ENCODE results near the gene HDAC10. TPM values are rescaled to one million over a fixed set of nuclear protein-coding genes. Genes with fewer than 3 reads are reported as not detected.

Gene HDAC10
- total and polyA plus RNA-seq, 2 donors, result 11.6 to 61.6 TPM

DNA sequence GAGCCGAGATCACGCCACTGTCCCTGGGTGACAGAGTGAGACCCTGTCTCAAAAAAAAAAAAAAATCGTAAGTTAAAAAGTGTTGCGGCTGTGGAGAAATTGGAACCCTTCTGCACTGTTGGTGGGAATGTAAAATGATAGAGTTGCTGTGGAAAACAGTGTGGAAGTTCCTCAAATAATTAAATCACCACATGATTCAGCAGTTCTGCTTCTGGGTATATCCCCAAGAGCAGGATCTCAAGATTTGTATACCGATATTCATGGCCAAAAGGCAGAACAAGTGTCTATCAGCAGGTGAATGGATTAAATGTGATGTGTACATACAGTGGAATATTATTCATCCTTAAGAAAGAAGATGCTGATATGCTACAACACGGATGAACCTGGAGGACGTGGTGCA is 46.5 kb downstream of the HDAC10 start:
- H3K9me3 ChIP-seq (ENCODE audit: control insufficient read depth in 2 of 2, insufficient read depth in 1 of 2, low read length in 1 of 2), result peaks cover 0 to 2% of the 10 kb centered on the region in 2 donors
- 97% methylated on average over 7 of the region's 7 CpGs for WGBS
- H3K36me3 ChIP-seq (ENCODE audit: control insufficient read depth in 2 of 2, insufficient read depth in 2 of 2, low read length in 1 of 2), result peaks cover 43 to 45% of the 10 kb centered on the region in 2 donors
- no peak overlapping the region for H3K4me3 ChIP-seq (ENCODE audit: low read length in 2 of 2)
- H3K27me3 ChIP-seq (ENCODE audit: control insufficient read depth in 2 of 2, insufficient read depth in 1 of 2, low read length in 1 of 2), result peaks cover 0 to 3% of the 10 kb centered on the region in 2 donors
- no peak for DNase-seq (ENCODE audit: low read depth in 6 of 9, low spot score in 9 of 9)
- no peak overlapping the region for H3K27ac ChIP-seq (ENCODE audit: low read depth in 1 of 2, low read length in 1 of 2)
- peaks cover 14 to 17% of the 10 kb centered on the region in 2 donors for H3K4me1 ChIP-seq (ENCODE audit: control insufficient read depth in 2 of 2, insufficient read depth in 2 of 2, low read length in 2 of 2)

DNA sequence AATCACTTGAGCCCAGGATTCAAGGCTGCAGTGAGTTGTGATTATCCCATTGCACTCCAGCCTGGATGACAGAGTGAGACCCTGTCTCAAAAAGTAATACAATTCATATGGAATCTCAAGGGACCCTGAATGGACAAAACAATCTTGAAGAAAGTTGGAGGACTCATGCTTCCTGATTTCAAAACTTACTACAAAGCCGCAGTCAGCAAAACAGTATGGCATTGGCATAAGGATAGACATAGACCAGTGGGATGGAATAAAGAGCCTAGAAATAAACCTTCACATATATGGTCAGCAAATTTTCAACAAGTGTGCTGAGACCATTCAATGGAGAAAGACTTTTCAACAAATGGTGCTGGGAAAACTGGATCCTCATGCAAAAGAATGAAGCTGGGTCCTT is 47.8 kb downstream of the HDAC10 start:
- Histone ChIP-seq H3K27me3 (ENCODE audit: control insufficient read depth in 2 of 2, insufficient read depth in 1 of 2, low read length in 1 of 2) (peaks cover 0 to 3% of the 10 kb centered on the region in 2 donors), H3K9me3 (ENCODE audit: control insufficient read depth in 2 of 2, insufficient read depth in 1 of 2, low read length in 1 of 2) (peaks cover 0 to 2% of the 10 kb centered on the region in 2 donors), H3K36me3 (ENCODE audit: control insufficient read depth in 2 of 2, insufficient read depth in 2 of 2, low read length in 1 of 2) (peaks cover 39 to 44% of the 10 kb centered on the region in 2 donors), H3K4me3 (ENCODE audit: low read length in 2 of 2) (no peak overlapping the region), H3K27ac (ENCODE audit: low read depth in 1 of 2, low read length in 1 of 2) (no peak overlapping the region), H3K4me1 (ENCODE audit: control insufficient read depth in 2 of 2, insufficient read depth in 2 of 2, low read length in 2 of 2) (peaks cover 16 to 19% of the 10 kb centered on the region in 2 donors)
- WGBS, result 99% methylated on average over 1 of the region's 1 CpG
- DNase-seq (ENCODE audit: low read depth in 6 of 9, low spot score in 9 of 9), result no peak

DNA sequence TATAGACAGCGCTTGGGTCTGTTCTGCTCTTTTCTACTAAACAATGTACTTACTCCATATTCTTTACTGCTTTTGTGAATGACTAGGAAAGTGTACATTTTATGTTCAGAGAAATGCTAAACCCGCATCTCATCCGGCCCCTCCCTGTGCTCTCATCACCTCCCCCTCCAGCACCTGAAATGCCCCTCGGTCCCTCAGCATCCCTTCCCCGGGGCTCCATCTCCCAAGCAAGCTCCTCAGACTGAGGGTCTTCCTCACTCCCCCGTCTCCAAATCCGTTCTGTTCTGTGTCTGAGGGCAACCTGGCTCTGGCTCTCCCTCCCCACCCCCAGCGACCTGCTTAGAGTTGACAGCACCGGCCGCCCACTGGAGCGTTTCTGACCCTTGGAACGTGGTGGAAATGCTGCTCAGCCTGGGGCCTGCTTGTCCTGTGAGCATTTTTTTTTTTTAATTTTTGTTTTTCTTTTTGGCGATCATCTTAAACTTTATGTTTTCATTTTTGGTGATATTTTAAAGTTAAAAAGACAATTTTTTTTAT is 48.9 kb downstream of the HDAC10 start:
- WGBS, result 88% methylated on average over 13 of the region's 13 CpGs
- H3K4me1 ChIP-seq (ENCODE audit: control insufficient read depth in 2 of 2, insufficient read depth in 2 of 2, low read length in 2 of 2), result peaks cover 16 to 19% of the 10 kb centered on the region in 2 donors
- DNase-seq (ENCODE audit: low read depth in 6 of 9, low spot score in 9 of 9), result no peak

DNA sequence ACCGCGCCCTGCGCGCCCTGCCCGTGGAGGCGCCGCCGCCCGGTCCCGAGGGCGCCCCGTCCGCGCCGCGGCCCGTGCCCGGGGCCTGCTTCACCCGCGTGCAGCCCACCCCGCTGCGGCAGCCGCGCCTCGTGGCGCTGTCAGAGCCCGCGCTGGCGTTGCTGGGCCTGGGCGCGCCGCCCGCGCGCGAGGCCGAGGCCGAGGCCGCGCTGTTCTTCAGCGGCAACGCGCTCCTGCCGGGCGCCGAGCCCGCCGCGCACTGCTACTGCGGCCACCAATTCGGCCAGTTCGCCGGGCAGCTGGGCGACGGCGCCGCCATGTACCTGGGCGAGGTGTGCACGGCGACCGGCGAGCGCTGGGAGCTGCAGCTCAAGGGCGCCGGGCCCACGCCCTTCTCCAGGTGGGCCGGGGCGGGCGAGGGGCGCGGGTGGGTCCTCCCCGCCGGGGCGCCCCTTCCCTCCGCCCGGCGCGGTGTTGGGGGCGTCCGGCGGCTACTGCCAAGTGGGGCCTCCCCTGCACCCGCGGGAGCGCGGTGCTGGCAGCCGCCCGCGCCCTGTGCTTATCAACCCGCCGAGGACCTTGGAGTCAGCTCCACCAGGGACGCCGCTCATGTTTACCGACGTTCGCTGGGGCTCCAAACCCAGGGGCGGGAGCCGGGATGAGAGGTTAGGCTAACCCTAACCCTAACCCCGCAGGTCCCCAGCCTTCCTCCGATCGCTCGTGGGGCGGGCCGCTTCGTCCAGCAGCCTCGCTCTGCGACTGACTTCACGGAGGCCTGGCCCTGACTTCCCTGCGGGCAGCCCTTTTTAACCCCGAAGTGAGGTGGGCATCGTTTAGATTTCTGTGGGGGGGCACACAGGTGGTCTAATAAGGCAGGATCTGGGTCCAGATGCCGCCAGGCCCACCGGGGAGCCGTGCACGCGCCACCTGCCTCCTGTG is 49.6 kb downstream of the HDAC10 start:
- 3% methylated on average over 115 of the region's 115 CpGs for WGBS
- H3K27ac ChIP-seq (ENCODE audit: low read depth in 1 of 2, low read length in 1 of 2), result peak overlapping the region in 1 of 2 donors; percentile 65
- peak in 1 of 9 donors; percentile 16 for DNase-seq (ENCODE audit: low read depth in 6 of 9, low spot score in 9 of 9)
- peaks cover 16 to 19% of the 10 kb centered on the region in 2 donors for H3K4me1 ChIP-seq (ENCODE audit: control insufficient read depth in 2 of 2, insufficient read depth in 2 of 2, low read length in 2 of 2)
- peaks cover 39% of the 10 kb centered on the region in 2 donors for H3K36me3 ChIP-seq (ENCODE audit: control insufficient read depth in 2 of 2, insufficient read depth in 2 of 2, low read length in 1 of 2)
- peak overlapping the region; percentile 52 to 87 for H3K4me3 ChIP-seq (ENCODE audit: low read length in 2 of 2)
- H3K27me3 ChIP-seq (ENCODE audit: control insufficient read depth in 2 of 2, insufficient read depth in 1 of 2, low read length in 1 of 2), result peaks cover 0 to 3% of the 10 kb centered on the region in 2 donors
- H3K9me3 ChIP-seq (ENCODE audit: control insufficient read depth in 2 of 2, insufficient read depth in 1 of 2, low read length in 1 of 2), result no peaks in the 10 kb centered on the region

More for the DNA sequence above, 48.9 kb downstream of the HDAC10 start:
- H3K9me3 ChIP-seq (ENCODE audit: control insufficient read depth in 2 of 2, insufficient read depth in 1 of 2, low read length in 1 of 2), result no peaks in the 10 kb centered on the region
- H3K27ac ChIP-seq (ENCODE audit: low read depth in 1 of 2, low read length in 1 of 2), result no peak overlapping the region
- peaks cover 40 to 41% of the 10 kb centered on the region in 2 donors for H3K36me3 ChIP-seq (ENCODE audit: control insufficient read depth in 2 of 2, insufficient read depth in 2 of 2, low read length in 1 of 2)
- peaks cover 0 to 3% of the 10 kb centered on the region in 2 donors for H3K27me3 ChIP-seq (ENCODE audit: control insufficient read depth in 2 of 2, insufficient read depth in 1 of 2, low read length in 1 of 2)
- H3K4me3 ChIP-seq (ENCODE audit: low read length in 2 of 2), result peak overlapping the region; percentile 52 to 87

DNA sequence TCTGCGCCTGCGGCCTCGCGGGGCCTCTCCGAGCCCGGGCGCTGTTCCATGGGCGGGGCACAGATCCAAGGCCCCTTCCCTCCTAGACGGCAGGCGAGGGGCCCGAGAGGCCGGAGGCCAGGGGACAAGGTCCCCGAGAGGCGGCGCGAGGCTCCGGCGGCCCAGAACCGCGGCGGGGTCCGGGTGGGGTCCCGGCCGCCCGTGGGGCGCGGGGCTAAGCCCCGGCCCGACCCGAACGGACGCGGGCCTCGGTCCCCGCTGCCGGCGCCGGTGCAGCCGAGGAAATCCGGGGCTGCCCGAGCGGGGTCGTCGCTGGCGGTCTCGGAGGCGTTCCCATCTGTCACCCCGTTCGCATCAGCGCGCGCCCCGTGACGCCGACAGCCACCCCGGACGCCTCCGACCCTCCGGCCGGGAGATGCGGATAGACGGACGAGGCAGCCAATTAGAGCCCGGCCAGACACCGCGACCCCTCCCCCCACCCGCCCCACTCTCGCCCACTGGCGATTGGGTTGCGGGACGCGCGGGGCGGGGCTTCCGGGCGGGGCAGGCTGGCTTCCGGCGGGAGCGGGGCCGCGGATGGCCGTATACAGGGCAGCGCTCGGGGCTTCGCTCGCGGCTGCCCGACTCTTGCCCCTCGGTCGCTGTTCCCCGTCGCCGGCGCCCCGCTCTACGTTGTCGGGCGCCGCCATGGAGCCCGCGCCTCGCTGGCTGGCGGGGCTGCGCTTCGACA is 50.4 kb downstream of the HDAC10 start, which contains the start of gene SELENOO:
Gene SELENOO, plus strand, starts transcription at position 551 of the 730 bp plus-strand sequence. Its CDS starts 26 bp downstream, at position 577.
- Histone ChIP-seq H3K4me3 (ENCODE audit: low read length in 2 of 2) (peak within 1 kb of the TSS; percentile 52 to 87), H3K9me3 (ENCODE audit: control insufficient read depth in 2 of 2, insufficient read depth in 1 of 2, low read length in 1 of 2) (no peaks in the 10 kb centered on the region), H3K27me3 (ENCODE audit: control insufficient read depth in 2 of 2, insufficient read depth in 1 of 2, low read length in 1 of 2) (peaks cover 0 to 3% of the 10 kb centered on the region in 2 donors), H3K4me1 (ENCODE audit: control insufficient read depth in 2 of 2, insufficient read depth in 2 of 2, low read length in 2 of 2) (peaks cover 16 to 19% of the 10 kb centered on the region in 2 donors), H3K36me3 (ENCODE audit: control insufficient read depth in 2 of 2, insufficient read depth in 2 of 2, low read length in 1 of 2) (peaks cover 40% of the 10 kb centered on the region in 2 donors), H3K27ac (ENCODE audit: low read depth in 1 of 2, low read length in 1 of 2) (peak within 1 kb of the TSS; percentile 51 to 77)
- DNase-seq (ENCODE audit: low read depth in 6 of 9, low spot score in 9 of 9), result peak in 8 of 9 donors; percentile 63 to 93 (median 84)
- WGBS, result under 1% methylated on average over 105 of the region's 105 CpGs

DNA sequence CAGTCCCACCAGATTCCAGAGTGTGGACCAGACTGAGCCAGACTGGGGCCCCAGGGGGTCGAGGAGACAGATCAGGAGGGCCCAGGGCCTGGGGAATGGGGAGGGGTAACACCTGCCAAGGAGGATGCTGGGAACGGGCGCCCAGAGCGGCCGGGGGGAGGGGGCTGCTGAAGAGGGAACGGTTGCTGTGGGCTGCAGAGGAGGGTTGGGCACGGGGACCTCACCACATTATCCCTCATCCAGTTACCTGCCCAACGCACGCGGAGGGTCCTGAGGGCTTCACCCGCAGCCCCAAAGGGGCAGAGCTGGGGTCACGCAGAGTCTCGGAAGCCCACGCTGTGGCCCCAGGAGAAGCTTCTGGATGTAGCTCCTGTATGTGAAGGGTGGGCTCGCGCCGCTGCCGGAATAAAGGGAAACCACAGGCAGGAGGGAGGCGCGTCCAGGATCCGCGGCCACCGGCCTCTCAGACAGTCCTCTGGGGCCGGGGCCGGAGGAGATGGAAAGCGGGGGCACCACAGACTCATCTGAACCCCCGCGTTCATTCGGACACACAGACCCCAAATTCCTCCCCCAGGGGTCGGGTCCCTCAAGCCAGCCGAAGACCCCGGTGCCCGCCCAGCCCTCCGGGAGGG is 51.1 kb downstream of the HDAC10 start:
- Histone ChIP-seq H3K4me1 (ENCODE audit: control insufficient read depth in 2 of 2, insufficient read depth in 2 of 2, low read length in 2 of 2) (peaks cover 17 to 19% of the 10 kb centered on the region in 2 donors), H3K9me3 (ENCODE audit: control insufficient read depth in 2 of 2, insufficient read depth in 1 of 2, low read length in 1 of 2) (no peaks in the 10 kb centered on the region), H3K36me3 (ENCODE audit: control insufficient read depth in 2 of 2, insufficient read depth in 2 of 2, low read length in 1 of 2) (peaks cover 44 to 46% of the 10 kb centered on the region in 2 donors), H3K4me3 (ENCODE audit: low read length in 2 of 2) (peak overlapping the region; percentile 52 to 87), H3K27me3 (ENCODE audit: control insufficient read depth in 2 of 2, insufficient read depth in 1 of 2, low read length in 1 of 2) (peaks cover 0 to 3% of the 10 kb centered on the region in 2 donors), H3K27ac (ENCODE audit: low read depth in 1 of 2, low read length in 1 of 2) (peak overlapping the region; percentile 51 to 77)
- DNase-seq (ENCODE audit: low read depth in 6 of 9, low spot score in 9 of 9), result peak in 1 of 9 donors; percentile 43
- WGBS, result 9% methylated on average over 34 of the region's 34 CpGs

DNA sequence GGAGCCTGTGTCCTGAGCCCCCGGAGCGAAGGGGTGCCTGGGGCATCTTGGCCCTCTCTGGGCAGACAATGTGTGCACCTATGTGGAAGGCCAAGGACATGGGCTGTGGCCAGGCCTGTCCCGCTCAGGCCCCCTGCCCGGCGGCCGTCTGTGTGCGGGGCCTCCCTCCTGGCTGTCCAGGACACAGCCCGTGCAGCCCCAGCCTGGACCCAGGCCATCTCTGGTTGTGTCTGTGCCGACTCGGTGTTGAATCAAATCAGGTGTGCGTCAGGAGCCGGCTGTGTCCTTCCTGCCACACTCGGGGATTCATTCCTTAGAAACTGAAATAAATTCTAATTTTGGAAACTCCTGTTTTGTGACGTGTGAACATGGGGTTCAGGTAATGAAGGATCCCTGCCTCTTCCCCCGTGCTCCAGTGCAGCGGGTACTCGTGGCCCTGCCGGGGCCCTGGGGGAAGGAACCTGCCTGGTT is 51.8 kb downstream of the HDAC10 start:
- H3K27me3 ChIP-seq (ENCODE audit: control insufficient read depth in 2 of 2, insufficient read depth in 1 of 2, low read length in 1 of 2), result peaks cover 0 to 3% of the 10 kb centered on the region in 2 donors
- peaks cover 49 to 53% of the 10 kb centered on the region in 2 donors for H3K36me3 ChIP-seq (ENCODE audit: control insufficient read depth in 2 of 2, insufficient read depth in 2 of 2, low read length in 1 of 2)
- no peak overlapping the region for H3K27ac ChIP-seq (ENCODE audit: low read depth in 1 of 2, low read length in 1 of 2)
- WGBS, result 96% methylated on average over 18 of the region's 18 CpGs
- peaks cover 19 to 22% of the 10 kb centered on the region in 2 donors for H3K4me1 ChIP-seq (ENCODE audit: control insufficient read depth in 2 of 2, insufficient read depth in 2 of 2, low read length in 2 of 2)
- H3K4me3 ChIP-seq (ENCODE audit: low read length in 2 of 2), result no peak overlapping the region
- DNase-seq (ENCODE audit: low read depth in 6 of 9, low spot score in 9 of 9), result no peak
- H3K9me3 ChIP-seq (ENCODE audit: control insufficient read depth in 2 of 2, insufficient read depth in 1 of 2, low read length in 1 of 2), result no peaks in the 10 kb centered on the region

DNA sequence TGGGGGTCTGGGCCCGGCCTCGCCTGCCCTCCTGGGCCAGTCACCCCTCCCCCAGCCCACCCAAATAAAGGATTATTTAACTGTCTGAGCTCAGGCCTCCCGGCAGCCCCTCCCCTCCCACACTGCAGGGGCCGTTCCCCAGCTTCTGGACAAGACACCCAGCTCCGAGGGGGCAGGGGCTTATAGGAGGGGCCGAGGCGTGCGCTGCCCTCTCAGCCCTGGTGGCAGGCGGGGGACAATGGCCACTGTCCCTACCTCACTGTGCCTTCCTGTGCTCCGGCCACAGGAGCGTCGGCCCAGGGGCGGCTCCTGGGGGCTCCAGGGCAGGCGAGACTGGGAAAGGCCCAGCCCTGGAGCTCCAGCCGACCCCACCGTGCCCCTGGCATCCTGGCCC is 52.4 kb downstream of the HDAC10 start:
- peaks cover 0 to 3% of the 10 kb centered on the region in 2 donors for H3K27me3 ChIP-seq (ENCODE audit: control insufficient read depth in 2 of 2, insufficient read depth in 1 of 2, low read length in 1 of 2)
- no peak overlapping the region for H3K27ac ChIP-seq (ENCODE audit: low read depth in 1 of 2, low read length in 1 of 2)
- H3K4me3 ChIP-seq (ENCODE audit: low read length in 2 of 2), result no peak overlapping the region
- no peaks in the 10 kb centered on the region for H3K9me3 ChIP-seq (ENCODE audit: control insufficient read depth in 2 of 2, insufficient read depth in 1 of 2, low read length in 1 of 2)
- DNase-seq (ENCODE audit: low read depth in 6 of 9, low spot score in 9 of 9), result no peak
- peaks cover 19 to 26% of the 10 kb centered on the region in 2 donors for H3K4me1 ChIP-seq (ENCODE audit: control insufficient read depth in 2 of 2, insufficient read depth in 2 of 2, low read length in 2 of 2)
- peaks cover 52 to 60% of the 10 kb centered on the region in 2 donors for H3K36me3 ChIP-seq (ENCODE audit: control insufficient read depth in 2 of 2, insufficient read depth in 2 of 2, low read length in 1 of 2)
- 97% methylated on average over 16 of the region's 16 CpGs for WGBS

Data from thymus (tissue), 11 donors.